GM18526 (cell line): Measurements from ENCODE around the gene HOOK1.

Experiments used
- POLR2A ChIP-seq: IDR thresholded peaks from 3 replicates; pipeline ENCODE4 v1.6.1; 2011; ENCODE audit not compliant: insufficient read length; ENCODE audit errors: extremely low read depth

HOOK1 gene

GRCh38 chr1:59901770-59902388, 87.1 kb downstream of the HOOK1 start:
- no peak for TF ChIP-seq POLR2A

- no peak for TF ChIP-seq POLR2A
These were observed 88.5 kb downstream of the HOOK1 start for GRCh38 chr1:59903141-59903754.

- no peak for TF ChIP-seq POLR2A
These were observed 92.2 kb downstream of the HOOK1 start for GRCh38 chr1:59906931-59907330.

GRCh38 chr1:59908084-59908483, 93.3 kb downstream of the HOOK1 start:
- TF ChIP-seq POLR2A = no peak

- TF ChIP-seq POLR2A = no peak
These were observed 93.9 kb downstream of the HOOK1 start for GRCh38 chr1:59908682-59909081.

- no peak for TF ChIP-seq POLR2A
These were observed 100.8 kb downstream of the HOOK1 start for GRCh38 chr1:59915516-59915915.

GRCh38 chr1:59917026-59917784, 102.5 kb downstream of the HOOK1 start:
- no peak for TF ChIP-seq POLR2A

- no peak for TF ChIP-seq POLR2A
These were observed 103.0 kb downstream of the HOOK1 start for GRCh38 chr1:59917785-59918180.

- no peak for TF ChIP-seq POLR2A
These were observed 105.0 kb downstream of the HOOK1 start for GRCh38 chr1:59919746-59920145.

- TF ChIP-seq POLR2A = no peak
These were observed 109.9 kb downstream of the HOOK1 start for GRCh38 chr1:59924653-59925052.
